ENCODE measurements around the gene TSPAN17. TPM values are rescaled to one million over a fixed set of nuclear protein-coding genes. Genes with fewer than 3 reads are reported as not detected.

Gene TSPAN17
- total and polyA plus RNA-seq, 9 of the 15 experiments (the other 6 are each of a cell fraction or from before 2014, with no cell fraction given) = 0.73 to 58.3 (median 34.5) TPM

- no peak for TF ChIP-seq ATF4 (CRISPR knock-in tag; IDR thresholded peaks at IDR 0.05)
- no peak for TF ChIP-seq USF1 (CRISPR knock-in tag; IDR thresholded peaks at IDR 0.05)
- no peak for TF ChIP-seq WHSC1 (IDR thresholded peaks at IDR 0.05; ENCODE audit: low read length)
- TF ChIP-seq HBP1 (CRISPR knock-in tag; IDR thresholded peaks at IDR 0.05) = no peak
- no peak for TF ChIP-seq ZNF695 (CRISPR knock-in tag; IDR thresholded peaks at IDR 0.05)
- 0 out of 2 replicates have a peak, but pooled peaks have one; percentile 5 for TF ChIP-seq REST (IDR thresholded peaks at IDR 0.05; ENCODE audit: borderline replicate concordance)
- no peak for TF ChIP-seq REST (CRISPR knock-in tag; IDR thresholded peaks at IDR 0.05; ENCODE audit: low read depth)
- TF ChIP-seq ATF1 (CRISPR knock-in tag; IDR thresholded peaks at IDR 0.05) = no peak
- no peak for TF ChIP-seq ATF1 (tag; IDR thresholded peaks at IDR 0.05)
- TF ChIP-seq RAD21 (CRISPR knock-in tag; conservative IDR thresholded peaks at IDR 0.05 in 1 of 2, IDR thresholded peaks at IDR 0.05 in 1 of 2) = peak in 1 of 2 experiments; percentile 45; a peak in 2 of 4 replicates
- no peak for TF ChIP-seq ELF4 (CRISPR knock-in tag; IDR thresholded peaks at IDR 0.05)
- no peak for TF ChIP-seq KLF6 (CRISPR knock-in tag; IDR thresholded peaks at IDR 0.05; ENCODE audit: borderline replicate concordance)
- no peak for TF ChIP-seq MAZ (CRISPR knock-in tag; conservative IDR thresholded peaks at IDR 0.05 in 1 of 2, IDR thresholded peaks at IDR 0.05 in 1 of 2)
- no peak for TF ChIP-seq MYNN (IDR thresholded peaks at IDR 0.05)
- TF ChIP-seq MYNN (CRISPR knock-in tag; IDR thresholded peaks at IDR 0.05) = no peak
- TF ChIP-seq GTF2E2 (tag; IDR thresholded peaks at IDR 0.05) = no peak
- no peak for TF ChIP-seq XRCC5 (IDR thresholded peaks at IDR 0.05; ENCODE audit: low read depth, low read length)
These were observed 53.1 kb downstream of the TSPAN17 start (continued) for GRCh38 chr5:176700239-176700847.
